WI38 (cell line): ENCODE measurements around the gene BOD1.

ENCODE experiments used
- H3K4me3 ChIP-seq: 2 replicates; pipeline ENCODE4 v1.5.1; 2011; ENCODE audit warnings: low read depth, mild to moderate bottlenecking, control low read depth, low read length
- TF ChIP-seq, protein P1 (sequence below): IDR thresholded peaks from 2 replicates; pipeline ENCODE4 v1.5.1; 2012; ENCODE audit warnings: low read depth, mild to moderate bottlenecking, control low read depth, low read length

Gene BOD1

DNA sequence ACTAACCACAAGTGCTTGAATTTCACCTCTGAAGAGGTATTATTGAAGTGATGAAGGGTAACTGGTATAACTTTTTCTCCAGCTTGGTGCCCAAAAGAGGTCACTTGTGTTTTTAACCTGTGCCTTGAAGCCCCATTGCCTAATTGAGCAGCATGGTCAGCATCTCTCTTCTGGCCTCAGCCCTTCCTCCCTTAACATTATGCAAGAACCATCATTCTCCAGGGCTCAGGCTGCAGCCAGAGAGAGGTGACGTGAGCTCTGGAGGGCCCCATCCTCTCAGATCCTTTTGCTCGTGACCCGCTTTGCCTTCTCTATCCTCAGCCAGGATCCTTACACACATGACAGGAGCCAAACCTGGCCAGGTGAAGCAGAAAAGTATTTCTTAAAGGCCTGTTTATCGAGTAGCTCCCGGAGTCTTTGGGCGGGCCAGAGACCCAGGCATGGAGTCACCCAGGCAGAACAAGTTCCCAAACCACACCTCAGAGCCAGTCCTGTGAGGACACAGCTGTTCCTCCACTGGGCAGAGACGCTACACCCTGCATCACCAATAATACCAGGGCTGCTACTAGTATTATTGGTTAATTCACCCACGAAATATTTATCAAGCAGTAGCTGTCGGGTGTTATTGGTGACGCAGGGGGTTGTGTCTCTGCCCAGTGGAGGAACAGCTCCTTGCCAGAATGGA, 29.6 kb upstream of the BOD1 start:
- H3K4me3 ChIP-seq = no peak overlapping the region
- TF ChIP-seq, protein P1, sequence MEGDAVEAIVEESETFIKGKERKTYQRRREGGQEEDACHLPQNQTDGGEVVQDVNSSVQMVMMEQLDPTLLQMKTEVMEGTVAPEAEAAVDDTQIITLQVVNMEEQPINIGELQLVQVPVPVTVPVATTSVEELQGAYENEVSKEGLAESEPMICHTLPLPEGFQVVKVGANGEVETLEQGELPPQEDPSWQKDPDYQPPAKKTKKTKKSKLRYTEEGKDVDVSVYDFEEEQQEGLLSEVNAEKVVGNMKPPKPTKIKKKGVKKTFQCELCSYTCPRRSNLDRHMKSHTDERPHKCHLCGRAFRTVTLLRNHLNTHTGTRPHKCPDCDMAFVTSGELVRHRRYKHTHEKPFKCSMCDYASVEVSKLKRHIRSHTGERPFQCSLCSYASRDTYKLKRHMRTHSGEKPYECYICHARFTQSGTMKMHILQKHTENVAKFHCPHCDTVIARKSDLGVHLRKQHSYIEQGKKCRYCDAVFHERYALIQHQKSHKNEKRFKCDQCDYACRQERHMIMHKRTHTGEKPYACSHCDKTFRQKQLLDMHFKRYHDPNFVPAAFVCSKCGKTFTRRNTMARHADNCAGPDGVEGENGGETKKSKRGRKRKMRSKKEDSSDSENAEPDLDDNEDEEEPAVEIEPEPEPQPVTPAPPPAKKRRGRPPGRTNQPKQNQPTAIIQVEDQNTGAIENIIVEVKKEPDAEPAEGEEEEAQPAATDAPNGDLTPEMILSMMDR = no peak

DNA sequence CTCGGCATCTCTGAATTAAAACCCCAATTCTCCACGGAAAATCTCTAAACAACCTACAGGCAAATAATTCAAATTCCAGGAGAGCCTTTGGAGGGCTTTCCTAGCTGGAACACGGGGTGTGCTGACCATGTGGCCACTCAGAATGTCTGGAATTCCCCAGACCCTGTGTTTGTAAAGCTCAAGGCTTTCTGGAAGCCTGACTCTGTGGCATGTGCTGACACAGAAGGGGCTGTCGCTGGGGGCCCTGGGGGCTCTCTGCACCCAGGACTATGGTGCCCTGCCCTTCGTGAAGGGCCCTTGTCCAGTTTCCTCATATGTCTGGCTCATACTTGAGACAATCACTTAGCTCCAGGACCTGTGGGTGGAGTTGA, 29.0 kb upstream of the BOD1 start:
- H3K4me3 ChIP-seq = no peak overlapping the region
- TF ChIP-seq, protein P1 = no peak

DNA sequence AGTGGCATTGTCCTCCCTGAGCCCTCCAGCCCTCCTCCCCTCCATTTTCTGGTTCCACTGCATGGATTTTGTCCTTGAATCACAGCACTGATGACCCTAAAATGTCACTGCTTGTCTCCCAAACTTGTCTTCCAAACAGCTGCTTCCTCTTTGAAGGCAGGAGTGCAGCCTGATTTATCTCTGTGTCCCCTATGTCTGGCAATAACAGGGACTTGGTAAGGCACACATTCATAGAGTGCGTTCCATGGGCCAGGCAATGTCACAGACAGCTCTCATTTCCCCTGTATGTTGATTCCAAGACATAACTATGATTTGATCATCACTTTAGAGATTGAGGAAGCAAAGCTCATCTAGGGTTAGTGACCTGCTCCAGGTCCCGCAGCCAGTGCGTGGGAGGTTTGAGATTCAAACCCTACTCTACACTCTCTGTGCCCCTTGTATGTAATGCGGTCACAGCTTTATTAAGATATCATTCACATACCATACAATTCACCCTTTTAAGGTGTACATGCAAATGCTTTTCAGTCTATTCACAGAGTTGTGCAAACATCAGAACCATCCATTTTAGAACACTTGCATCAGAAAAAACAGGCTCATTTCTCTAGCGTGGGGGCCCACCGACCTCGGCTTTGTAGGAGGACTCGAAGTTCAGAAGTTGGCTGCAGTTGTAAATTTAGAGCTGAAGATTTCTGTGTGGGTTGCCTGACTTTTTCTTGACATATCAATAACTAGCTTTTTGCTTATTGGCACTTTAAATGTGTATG, 28.4 kb upstream of the BOD1 start:
- H3K4me3 ChIP-seq = no peak overlapping the region
- TF ChIP-seq, protein P1 = no peak

DNA sequence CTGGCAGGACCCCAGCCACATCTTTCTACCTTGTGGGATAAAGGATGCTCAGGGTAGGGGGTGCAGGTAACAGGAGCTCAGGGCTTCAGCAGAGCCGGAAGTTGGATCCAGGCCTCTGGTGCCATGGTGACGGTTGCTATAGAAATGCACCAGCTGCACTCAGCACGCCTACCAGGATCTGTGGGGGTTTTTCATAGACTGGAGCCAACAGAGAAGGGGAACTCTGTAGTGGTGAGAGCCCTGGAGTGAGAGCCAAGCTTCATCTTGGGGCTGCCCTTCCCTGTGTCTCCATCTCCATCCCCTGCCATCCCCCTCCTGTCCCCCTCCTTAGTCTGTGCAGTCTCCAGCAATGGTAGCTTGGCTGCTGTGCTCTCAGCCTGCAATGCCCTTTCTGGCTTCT, 27.5 kb upstream of the BOD1 start:
- H3K4me3 ChIP-seq = no peak overlapping the region
- TF ChIP-seq, protein P1 = no peak

DNA sequence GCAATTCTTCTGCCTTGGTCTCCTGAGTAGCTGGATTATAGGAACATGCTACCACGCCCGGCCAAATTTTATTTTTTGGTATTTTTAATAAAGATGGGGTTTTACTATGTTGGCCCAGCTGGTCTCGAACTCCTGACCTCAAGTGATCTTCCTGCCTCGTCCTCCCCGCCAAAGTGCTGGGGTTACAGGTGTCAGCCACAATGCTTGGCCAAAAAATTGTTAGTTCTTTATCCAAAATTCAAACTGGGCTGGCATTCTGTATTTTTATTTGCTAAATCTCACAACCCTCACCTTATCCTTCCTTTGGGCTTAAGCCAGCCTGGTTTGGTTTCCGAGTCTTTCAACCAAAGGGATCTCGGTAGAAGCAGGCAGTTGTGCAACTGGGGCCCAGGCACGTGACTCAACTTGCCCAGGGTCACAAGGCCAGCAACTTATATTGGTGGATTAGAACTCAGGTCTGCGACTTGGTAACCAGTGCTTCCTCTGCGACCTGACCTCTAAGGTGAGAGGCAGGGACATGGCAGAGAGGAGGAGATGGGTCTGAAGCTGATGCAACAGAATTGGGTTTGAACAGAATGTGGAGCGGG, 26.5 kb upstream of the BOD1 start:
- TF ChIP-seq, protein P1 = no peak
- no peak overlapping the region for H3K4me3 ChIP-seq

DNA sequence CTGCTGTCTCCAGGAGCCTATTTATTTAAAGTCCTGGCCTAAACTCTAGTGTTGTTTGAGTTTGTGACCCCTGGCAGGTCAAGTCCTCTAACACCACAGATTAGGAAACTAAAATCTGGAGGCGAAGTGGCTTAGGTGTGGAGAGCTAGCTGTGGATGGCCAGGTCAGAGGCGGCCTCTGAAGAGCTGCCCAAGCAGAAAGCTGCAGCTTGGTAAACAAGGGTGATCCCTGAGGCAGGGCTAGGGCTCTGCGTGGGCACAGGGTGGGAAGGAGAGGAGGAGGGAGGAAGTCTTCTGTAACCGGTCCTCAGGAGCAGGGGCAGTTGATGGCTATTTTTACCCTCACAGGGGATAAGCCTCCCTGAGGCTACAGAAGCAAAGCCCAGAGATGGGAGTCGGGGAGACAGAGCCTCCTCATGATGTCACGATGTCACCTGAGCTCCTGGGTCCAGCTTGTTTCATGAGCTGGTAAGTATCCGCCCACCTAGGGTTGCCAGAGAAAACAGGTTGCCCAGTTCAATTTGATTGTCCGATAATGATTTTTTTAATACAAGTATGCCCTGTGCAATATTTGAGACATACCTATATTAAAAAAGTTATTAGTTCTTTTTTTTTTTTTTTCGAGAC, 25.9 kb upstream of the BOD1 start:
- no peak overlapping the region for H3K4me3 ChIP-seq
- TF ChIP-seq, protein P1 = no peak
